PC-9 (cell line): ENCODE results near the gene KRTAP3-3. TPM values are rescaled to one million over a fixed set of nuclear protein-coding genes. Genes with fewer than 3 reads are reported as not detected.
"Not testable (repeated sequence)": the region's sequence is repeated elsewhere in the genome, so short reads cannot be mapped to it uniquely, and the experiment has no call there.

Experiments used
- Bru-seq: library from RNA; stranded (reverse); fragments of 400-500 nt; gene quantifications from one replicate; lab custom pipeline; 2021; lab: Mats Ljungman, UMichigan
- BruChase-seq, 2 experiments: library from RNA; stranded (reverse); fragments of 400-500 nt; gene quantifications; one replicate each; lab custom pipeline; 2021; lab: Mats Ljungman, UMichigan
- BruUV-seq: library from RNA; stranded (reverse); fragments of 400-500 nt; replicated peaks from 2 replicates; lab custom pipeline; 2021; lab: Mats Ljungman, UMichigan
- CTCF ChIA-PET: fragments of 300-600 bp; sonication (Branson Sonifier 250); formaldehyde crosslinking; loops from one replicate; lab custom pipeline; 2022; ENCODE audit warnings: antibody characterized with exemption; lab: Charles Lee
- POLR2A ChIA-PET: fragments of 300-600 bp; sonication (Branson Sonifier 250); formaldehyde crosslinking; loops from one replicate; lab custom pipeline; 2022; ENCODE audit warnings: antibody characterized with exemption; ENCODE audit not compliant: unreplicated experiment; lab: Charles Lee
- DNase-seq, 2 experiments: peaks; one replicate each; pipeline versions ENCODE4 v3.0.0 to v3.0.0-alpha.2; 2015 to 2022; ENCODE audit warnings: mixed read lengths in 1 of 2
- H2AFZ ChIP-seq: fragments of 200-600 bp; sonication (generic); 2 replicates; pipeline ENCODE4 v1.8.1; 2017; ENCODE audit warnings: antibody characterized with exemption
- H3F3A ChIP-seq: fragments of 200-600 bp; sonication (generic); 2 replicates; pipeline ENCODE4 v1.8.1; 2017; ENCODE audit warnings: antibody characterized with exemption, mild to moderate bottlenecking, low read depth; ENCODE audit not compliant: insufficient read depth
- H3K27ac ChIP-seq: fragments of 200-600 bp; sonication (generic); 2 replicates; pipeline ENCODE4 v1.6.1; 2016; ENCODE audit warnings: mixed run types
- H3K27me3 ChIP-seq: fragments of 200-600 bp; sonication (generic); 2 replicates; pipeline ENCODE4 v1.6.1; 2016; ENCODE audit warnings: low read depth, mixed run types; ENCODE audit not compliant: insufficient read depth
- H3K36me3 ChIP-seq: fragments of 200-600 bp; sonication (generic); 2 replicates; pipeline ENCODE4 v1.6.1; 2016; ENCODE audit warnings: low read depth, mixed run types
- H3K4me1 ChIP-seq: fragments of 200-600 bp; sonication (generic); replicated peaks from 2 replicates; pipeline ENCODE4 v1.6.1; 2016; ENCODE audit warnings: mixed run types; ENCODE audit not compliant: insufficient read depth
- H3K4me2 ChIP-seq: fragments of 200-600 bp; sonication (generic); 2 replicates; pipeline ENCODE4 v1.6.1; 2017; ENCODE audit warnings: mixed run types
- H3K4me3 ChIP-seq: fragments of 200-600 bp; sonication (generic); 2 replicates; pipeline ENCODE4 v1.6.1; 2016; ENCODE audit warnings: mixed run types
- H3K79me2 ChIP-seq: fragments of 200-600 bp; sonication (generic); 2 replicates; pipeline ENCODE4 v1.6.1; 2017; ENCODE audit warnings: low read depth, mixed run types
- H3K9me2 ChIP-seq: fragments of 200-600 bp; sonication (generic); 2 replicates; pipeline ENCODE4 v1.8.1; 2017; ENCODE audit warnings: mild to moderate bottlenecking; ENCODE audit not compliant: insufficient read depth
- H3K9me3 ChIP-seq: fragments of 200-600 bp; sonication (generic); 2 replicates; pipeline ENCODE4 v1.8.1; 2016; ENCODE audit warnings: low read depth; ENCODE audit not compliant: insufficient read depth
- H4K20me1 ChIP-seq: fragments of 200-600 bp; sonication (generic); 2 replicates; pipeline ENCODE4 v1.8.1; 2017; ENCODE audit not compliant: insufficient read depth
- EZH2 ChIP-seq: fragments of 200-600 bp; sonication (generic); IDR thresholded peaks from 2 replicates; pipeline ENCODE4 v1.8.0; 2017; ENCODE audit warnings: antibody characterized with exemption, low read depth
- intact Hi-C: fragments of 100-400 bp; cut with micrococcal nuclease; formaldehyde crosslinking; loops from one replicate; pipeline ENCODE4 v1.10.0; 2022; ENCODE audit not compliant: unreplicated experiment
- long read RNA-seq: library from polyadenylated mRNA; stranded (forward); transcript quantifications from one replicate; pipeline ENCODE4 v2.0.0, GENCODE V29; 2022
- total RNA-seq: library from RNA; stranded (reverse); gene quantifications from 2 replicates; pipeline ENCODE4 v1.2.3, GENCODE V29; 2021
- TF ChIP-seq, protein P1 (sequence below): fragments of 200-600 bp; sonication (generic); conservative IDR thresholded peaks from 2 replicates; pipeline ENCODE4 v1.6.1; 2017; ENCODE audit warnings: mixed run types, antibody characterized with exemption, mild to moderate bottlenecking, moderate library complexity

KRTAP3-3 gene
- not detected in 2 replicates for total RNA-seq
- Bru-seq, nascent RNA: not detected
- not detected for BruChase-seq, experiment 1, labeled RNA remaining after a 2-hour chase
- BruChase-seq, experiment 2, labeled RNA remaining after a 6-hour chase: not detected
- long read RNA-seq: 0 reads

DNA sequence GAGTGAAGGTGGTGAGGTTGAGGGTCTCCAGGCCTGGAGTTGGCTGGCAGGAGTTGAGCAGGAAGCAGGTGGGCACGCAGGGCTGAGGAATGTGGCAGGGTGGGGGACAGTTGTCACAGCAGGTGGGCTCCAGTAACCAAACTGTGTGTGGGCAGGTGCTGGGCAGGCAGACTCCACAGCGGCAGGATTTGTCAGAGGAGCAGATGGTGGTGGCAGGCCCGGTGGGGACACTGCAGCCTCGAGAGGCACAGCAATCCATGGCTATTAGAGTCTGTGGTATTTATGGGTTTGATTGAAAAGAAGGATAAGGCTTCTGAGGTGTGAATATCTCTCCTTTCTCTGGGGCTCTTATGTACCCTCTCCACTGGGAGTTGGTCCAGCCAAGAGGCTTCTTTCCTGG is at the start of gene KRTAP3-3:
Gene KRTAP3-3 (minus strand): TSS at position 326 of the 400 bp plus-strand sequence. CDS start 67 bp downstream, at position 259.
- ChIA-PET POLR2A (no interaction called here), CTCF (no interaction called here)
- BruUV-seq: no TSS peak
- H3K9me3 ChIP-seq: no peaks in the 10 kb centered on the region; the same call in 1 of the 2 replicates
- no peaks in the 10 kb centered on the region for H3K79me2 ChIP-seq
- H2AFZ ChIP-seq: 0 out of 2 replicates have a peak within 1 kb of the TSS, but pooled peaks have one; percentile 29
- no peak within 1 kb of the TSS for H3K27ac ChIP-seq
- intact Hi-C loops: no loop called here
- no peaks in the 10 kb centered on the region for H3K27me3 ChIP-seq
- H3K4me2 ChIP-seq: no peak within 1 kb of the TSS
- 0 out of 2 replicates have a peak, but pooled peaks cover 3% of the 10 kb centered on the region for H3K9me2 ChIP-seq
- no peaks in the 10 kb centered on the region for H4K20me1 ChIP-seq
- no peaks in the 10 kb centered on the region for H3F3A ChIP-seq
- no peak within 1 kb of the TSS for H3K4me3 ChIP-seq
- TF ChIP-seq, protein P1, sequence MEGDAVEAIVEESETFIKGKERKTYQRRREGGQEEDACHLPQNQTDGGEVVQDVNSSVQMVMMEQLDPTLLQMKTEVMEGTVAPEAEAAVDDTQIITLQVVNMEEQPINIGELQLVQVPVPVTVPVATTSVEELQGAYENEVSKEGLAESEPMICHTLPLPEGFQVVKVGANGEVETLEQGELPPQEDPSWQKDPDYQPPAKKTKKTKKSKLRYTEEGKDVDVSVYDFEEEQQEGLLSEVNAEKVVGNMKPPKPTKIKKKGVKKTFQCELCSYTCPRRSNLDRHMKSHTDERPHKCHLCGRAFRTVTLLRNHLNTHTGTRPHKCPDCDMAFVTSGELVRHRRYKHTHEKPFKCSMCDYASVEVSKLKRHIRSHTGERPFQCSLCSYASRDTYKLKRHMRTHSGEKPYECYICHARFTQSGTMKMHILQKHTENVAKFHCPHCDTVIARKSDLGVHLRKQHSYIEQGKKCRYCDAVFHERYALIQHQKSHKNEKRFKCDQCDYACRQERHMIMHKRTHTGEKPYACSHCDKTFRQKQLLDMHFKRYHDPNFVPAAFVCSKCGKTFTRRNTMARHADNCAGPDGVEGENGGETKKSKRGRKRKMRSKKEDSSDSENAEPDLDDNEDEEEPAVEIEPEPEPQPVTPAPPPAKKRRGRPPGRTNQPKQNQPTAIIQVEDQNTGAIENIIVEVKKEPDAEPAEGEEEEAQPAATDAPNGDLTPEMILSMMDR: no peak
- TF ChIP-seq EZH2: no peak
- no peaks in the 10 kb centered on the region for H3K4me1 ChIP-seq
- H3K36me3 ChIP-seq: no peaks in the 10 kb centered on the region
- no peak for DNase-seq

DNA sequence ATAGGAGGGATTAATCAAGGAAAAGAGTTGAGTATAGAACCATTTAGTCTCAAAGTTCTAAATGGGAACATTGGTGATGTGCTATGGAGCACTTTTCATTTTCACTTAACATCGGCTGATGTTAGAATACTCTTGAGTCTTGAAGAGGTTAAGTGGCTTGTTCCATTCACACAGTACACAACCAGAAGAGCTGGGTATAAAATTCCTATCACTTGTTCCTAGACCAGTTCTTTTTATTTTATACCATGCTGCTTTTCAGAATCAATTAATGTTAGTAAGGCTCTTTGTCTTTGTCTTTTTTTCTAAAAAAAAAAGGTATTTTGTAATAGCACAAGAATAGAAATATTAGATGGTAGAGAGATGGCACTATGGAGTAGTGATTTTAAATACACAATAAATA is 49.0 kb upstream of the KRTAP3-3 start:
- TF ChIP-seq EZH2: no peak
- TF ChIP-seq, protein P1: no peak
- no peak for DNase-seq
- no peaks in the 10 kb centered on the region for H4K20me1 ChIP-seq
- H3K9me2 ChIP-seq: no peaks in the 10 kb centered on the region
- no peak overlapping the region for H3K27ac ChIP-seq
- no peaks in the 10 kb centered on the region for H3K27me3 ChIP-seq
- BruUV-seq: no TSS peak
- intact Hi-C loops: no loop called here
- CTCF ChIA-PET: interaction anchor here (0.6 kb wide), 1 partner anchor 252 kb away, joined by 5 read pairs; no protein-coding TSS in a partner anchor
- H3K36me3 ChIP-seq: no peaks in the 10 kb centered on the region; the same call in 1 of the 2 replicates
- POLR2A ChIA-PET: no interaction called here
- peaks cover 8% of the 10 kb centered on the region for H3K4me1 ChIP-seq
- peaks cover 7% of the 10 kb centered on the region for H3F3A ChIP-seq
- H2AFZ ChIP-seq: no peak overlapping the region
- H3K9me3 ChIP-seq: peaks cover 11% of the 10 kb centered on the region
- H3K4me2 ChIP-seq: no peak overlapping the region
- no peak overlapping the region for H3K4me3 ChIP-seq
- no peaks in the 10 kb centered on the region for H3K79me2 ChIP-seq

GRCh38 chr17:41040783-41041571 is 47.0 kb upstream of the KRTAP3-3 start, which contains the start of gene KRTAP1-1:
TSS of gene KRTAP1-1 (minus strand) at chr17:41041450. CDS start at chr17:41041397, 53 bp downstream.
- H4K20me1 ChIP-seq, H3K27ac ChIP-seq, CTCF ChIA-PET, BruUV-seq, H3K36me3 ChIP-seq, H3K4me1 ChIP-seq, POLR2A ChIA-PET, intact Hi-C loops, H3K4me2 ChIP-seq, H3F3A ChIP-seq, DNase-seq, H3K9me2 ChIP-seq, H3K4me3 ChIP-seq, H3K79me2 ChIP-seq, H2AFZ ChIP-seq, H3K27me3 ChIP-seq: not testable (repeated sequence)
- peaks cover 11% of the 10 kb centered on the region for H3K9me3 ChIP-seq
